HG03432 (cell line): Measurements from ENCODE around the gene ARFGEF2.
A peak's percentile ranks its signal among the peaks of the same experiment; 100 is the strongest.
"Not testable (repeated sequence)": the region's sequence is repeated elsewhere in the genome, so short reads cannot be mapped to it uniquely, and the experiment has no call there.

ENCODE experiments used
- ATAC-seq: cut with Tn5 transposase; IDR thresholded peaks from one replicate; pipeline ENCODE4 v1.9.1; 2021; ENCODE audit warnings: mild to moderate bottlenecking, moderate library complexity; ENCODE audit not compliant: unreplicated experiment

Gene ARFGEF2

DNA sequence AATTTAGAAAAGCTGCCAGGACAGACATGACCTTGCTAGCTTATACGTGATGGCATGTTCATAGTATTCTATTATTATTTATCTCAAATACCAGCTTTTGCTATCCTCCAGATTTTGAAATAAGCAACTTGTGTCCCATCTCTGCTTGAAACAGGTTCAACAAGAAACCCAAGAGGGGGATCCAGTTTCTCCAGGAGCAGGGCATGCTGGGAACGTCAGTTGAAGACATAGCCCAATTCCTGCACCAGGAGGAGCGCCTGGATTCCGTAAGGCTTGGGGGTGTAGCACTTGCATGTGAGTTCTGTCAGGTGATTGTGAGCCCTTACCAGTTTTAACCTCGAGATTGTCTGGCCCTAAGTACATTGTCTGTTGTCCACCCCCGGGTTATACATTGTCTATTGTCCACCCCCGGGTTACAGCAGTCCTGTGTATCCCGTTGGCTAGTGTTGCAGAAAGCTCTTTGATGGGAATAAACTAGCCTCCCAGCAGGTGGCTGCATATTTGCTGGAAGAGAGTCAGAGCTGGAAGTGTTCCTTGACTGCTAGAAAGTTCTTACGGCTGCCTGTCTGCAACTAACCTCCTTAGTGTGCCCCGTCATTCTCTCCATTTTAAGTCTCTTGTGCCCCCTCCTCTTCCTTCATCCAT is 63.2 kb downstream of the ARFGEF2 start:
- ATAC-seq, result no peak

DNA sequence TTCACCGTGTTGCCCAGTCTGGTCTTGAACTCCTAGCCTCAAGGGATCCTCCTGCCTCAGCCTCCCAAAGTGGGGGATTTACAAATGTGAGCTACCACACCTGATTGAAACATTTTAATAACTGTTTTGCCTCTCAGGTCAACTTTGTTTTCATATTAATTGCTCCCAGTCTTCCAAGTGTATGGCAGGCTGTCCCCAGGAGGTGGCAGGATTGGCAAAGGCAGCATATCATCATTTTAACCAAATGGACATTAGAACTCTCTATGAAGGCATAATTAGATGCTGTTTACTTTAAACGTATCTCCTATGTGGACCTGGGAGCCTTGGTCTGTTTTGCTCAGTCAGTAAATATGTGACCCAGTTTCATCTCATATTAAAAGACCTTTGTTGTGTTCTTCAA is 65.4 kb downstream of the ARFGEF2 start:
- ATAC-seq, result no peak

DNA sequence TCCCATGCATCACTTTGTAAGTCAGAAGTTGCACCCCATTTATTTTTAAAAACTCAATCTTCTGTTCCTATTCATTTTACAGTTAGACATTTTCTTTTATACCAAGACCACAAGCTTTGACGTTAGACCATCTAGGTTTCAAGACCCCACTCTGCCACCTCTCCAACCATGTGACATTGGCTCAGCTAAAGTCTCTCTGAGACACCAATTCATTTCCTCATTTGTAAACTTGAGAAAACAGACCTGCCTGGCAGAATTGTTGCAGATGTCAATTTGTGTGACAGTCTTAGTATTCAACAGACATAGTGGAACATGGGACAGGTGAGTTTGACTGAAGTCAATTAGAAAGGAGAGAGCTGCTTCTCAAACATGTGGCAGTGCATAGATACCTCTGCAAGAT is 69.0 kb downstream of the ARFGEF2 start:
- ATAC-seq, result no peak

DNA sequence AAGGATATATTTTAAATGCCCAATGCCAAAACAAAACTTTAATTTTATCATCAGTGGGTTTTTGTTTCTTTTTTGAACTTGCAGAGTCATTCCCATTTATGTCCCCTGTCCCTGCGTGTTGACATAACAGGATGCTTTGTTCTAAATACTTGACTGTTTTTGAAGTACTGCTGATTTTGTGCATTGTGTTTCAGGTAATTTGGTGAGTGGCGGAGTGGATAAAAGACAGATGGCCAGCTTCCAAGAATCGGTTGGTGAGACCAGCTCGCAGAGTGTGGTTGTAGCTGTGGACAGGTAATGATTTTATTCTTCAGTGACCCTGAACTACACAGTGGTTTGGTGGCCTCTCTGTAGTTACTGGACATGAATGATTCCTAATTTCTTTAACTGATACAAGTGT is 74.1 kb downstream of the ARFGEF2 start:
- ATAC-seq, result no peak

DNA sequence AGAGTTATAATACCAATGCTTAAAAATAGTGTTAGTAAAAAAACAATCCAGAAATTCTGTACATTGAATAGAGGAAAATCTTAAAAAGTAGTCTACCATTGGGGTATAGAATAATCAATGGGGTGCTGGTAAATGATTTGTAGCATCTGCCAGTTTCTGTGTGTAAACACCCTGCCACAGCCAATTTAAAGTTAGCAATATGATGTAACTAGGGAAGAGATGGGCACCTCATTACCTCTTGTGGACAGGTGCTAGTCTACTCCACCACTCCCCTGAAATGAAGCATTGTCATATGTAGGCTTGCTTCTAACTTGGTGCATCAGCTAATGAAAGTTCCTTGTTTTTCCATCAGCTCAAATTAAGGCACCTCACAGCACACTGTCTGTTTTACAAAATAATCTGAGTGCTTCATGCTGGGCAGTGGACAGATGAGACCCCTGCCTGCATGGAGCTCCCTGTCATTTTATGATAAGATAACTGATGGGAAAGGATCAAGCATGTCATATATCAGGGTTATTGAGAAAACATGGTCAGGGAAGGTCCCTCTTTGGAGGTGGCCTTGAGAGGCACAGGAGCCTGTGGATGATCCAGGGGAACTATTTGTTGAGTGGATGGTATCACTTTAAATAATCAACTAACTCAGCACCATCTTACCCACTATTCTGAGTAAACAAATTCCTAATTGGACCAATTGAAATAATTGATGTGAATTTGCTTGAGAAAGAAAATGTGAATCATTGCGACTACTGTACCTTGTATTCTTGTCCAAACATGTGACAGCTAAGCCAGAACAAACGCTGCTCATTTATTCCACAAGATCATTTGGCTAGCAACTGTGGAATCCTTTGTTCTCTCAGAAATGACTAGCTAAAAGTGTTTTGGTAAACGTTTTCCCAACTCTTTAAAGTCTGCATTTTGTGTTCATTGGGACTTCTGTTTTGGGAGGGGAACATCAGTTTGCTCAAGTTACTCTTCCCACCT is 78.7 kb downstream of the ARFGEF2 start:
- no peak for ATAC-seq

DNA sequence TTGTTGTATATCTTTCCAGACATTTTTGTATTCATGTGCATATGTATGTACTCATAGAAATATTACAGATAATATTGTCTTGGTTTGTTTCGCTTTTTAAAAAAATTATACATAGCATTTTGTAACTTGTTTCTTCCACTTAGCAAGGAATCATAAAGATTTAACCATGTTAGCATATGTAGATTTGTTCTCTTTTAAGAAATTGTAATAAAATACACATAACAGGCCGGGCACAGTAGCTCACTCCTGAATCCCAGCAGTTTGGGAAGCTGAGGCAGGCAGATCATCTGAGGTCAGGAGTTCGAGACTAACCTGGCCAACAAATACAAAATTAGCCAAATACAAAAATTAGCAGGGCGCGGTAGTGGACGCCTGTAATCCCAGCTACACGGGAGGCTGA is 80.2 kb downstream of the ARFGEF2 start:
- no peak for ATAC-seq

DNA sequence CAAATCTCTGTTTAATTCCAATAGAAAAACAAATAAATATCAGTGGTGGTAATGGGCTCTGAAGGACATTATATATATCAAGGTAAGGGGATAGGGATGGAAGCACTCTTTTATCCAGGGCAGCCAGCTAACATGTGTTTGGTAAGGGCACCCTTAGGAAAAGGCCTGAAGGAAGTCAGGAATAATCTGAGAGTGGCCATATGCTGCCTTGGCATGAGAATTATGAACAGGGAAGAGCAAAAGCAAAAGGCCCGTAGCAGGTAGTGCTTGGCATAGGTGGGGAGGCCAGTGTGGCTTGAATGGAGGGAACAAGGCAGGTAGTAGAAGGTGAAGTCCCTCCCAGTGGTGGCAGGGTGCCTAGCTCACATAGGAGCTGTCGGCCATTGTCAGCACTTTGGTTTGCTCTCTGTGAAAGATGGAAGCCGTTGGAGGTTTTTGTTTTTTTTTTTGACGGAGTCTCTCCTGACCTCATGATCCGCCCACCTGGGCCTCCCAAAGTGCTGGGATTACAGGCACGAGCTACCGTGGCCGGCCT is 85.0 kb downstream of the ARFGEF2 start:
- ATAC-seq, result no peak

DNA sequence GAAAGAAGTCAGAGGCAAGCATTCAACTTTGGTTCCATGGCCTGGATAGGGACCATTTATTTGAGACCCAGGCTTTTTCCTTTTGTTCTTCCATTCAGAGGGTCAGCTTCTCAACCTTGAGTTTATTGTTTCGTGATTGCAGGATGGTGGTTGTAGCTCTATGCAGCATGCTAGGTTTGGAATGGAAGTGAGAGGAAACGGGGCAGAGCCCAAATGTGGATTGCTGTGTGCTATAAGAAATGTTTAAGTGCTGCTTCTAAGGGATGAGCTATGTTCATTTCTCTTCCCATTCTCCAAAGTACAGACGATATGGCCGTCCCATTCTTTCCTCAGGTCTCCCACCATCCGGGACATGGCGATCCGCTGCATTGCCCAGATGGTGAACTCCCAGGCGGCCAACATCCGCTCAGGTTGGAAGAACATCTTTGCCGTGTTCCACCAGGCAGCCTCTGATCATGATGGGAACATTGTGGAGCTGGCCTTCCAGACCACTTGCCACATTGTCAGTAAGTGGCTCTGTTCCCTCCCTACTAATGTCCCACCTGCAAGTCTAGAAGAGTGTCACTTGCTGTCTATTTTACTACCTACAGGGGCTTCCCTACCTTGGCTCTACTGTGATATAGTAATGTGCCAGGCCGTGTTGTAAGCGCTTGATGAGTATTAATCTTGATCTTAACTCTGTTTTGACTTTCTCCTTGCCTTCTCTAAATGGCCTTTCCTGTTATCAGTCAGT is 88.6 kb downstream of the ARFGEF2 start:
- no peak for ATAC-seq

DNA sequence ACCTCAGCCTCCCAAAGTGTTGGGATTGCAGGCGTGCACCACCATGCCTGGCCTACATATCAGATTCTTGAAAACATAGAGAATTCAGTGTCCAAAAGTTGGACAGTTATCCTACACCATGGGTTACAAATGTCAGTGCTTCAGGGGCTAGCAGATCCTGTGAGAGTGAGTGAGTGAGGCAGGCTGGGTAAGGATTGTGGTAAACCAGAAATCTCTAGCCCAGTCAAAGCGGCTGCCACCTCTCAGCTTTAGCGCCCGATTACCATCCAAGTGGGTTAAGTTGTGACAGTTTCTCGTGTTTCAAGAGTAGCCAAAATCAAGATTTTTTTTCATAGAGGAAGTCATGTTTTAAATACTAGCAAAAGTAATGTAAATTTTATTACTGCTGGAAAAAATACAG is 102.7 kb downstream of the ARFGEF2 start:
- ATAC-seq, result no peak

DNA sequence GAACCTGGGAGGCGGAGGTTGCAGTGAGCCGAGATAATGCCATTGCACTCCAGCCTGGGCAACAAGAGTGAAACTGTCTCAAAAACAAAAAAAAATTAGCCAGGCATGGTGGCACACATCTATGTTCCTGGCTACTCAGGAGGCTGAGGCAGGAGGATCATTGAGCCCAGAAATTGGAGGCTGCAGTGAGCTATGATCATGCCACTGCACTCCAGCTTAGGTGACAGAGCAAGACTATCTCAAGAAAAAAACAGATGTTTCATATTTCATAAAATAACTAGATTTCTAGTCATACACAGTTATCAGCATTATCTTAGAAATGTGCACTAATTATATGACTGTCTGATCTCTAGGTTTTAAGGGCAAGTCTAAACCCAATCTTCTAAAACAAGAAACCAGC is 106.7 kb downstream of the ARFGEF2 start:
- ATAC-seq, result not testable (repeated sequence)

DNA sequence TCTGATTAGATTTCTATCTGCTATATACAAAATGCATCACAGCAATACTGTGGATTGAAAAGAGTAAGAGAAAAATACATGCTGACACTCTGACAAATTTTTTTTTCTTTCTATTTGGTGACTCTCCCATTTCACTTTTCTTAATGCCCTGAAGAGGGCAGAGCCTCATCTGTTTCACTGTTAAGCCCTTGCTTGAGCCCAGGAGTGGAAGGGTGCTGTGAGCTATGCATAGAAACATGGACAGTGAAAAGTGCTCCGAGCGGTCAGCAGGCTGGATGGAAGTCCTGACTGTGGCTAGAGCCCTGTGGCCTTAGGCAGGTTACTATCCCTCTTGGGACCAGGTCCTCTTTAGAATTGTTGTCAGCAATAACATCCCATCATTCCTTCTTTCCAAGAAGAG is 107.2 kb downstream of the ARFGEF2 start:
- no peak for ATAC-seq

DNA sequence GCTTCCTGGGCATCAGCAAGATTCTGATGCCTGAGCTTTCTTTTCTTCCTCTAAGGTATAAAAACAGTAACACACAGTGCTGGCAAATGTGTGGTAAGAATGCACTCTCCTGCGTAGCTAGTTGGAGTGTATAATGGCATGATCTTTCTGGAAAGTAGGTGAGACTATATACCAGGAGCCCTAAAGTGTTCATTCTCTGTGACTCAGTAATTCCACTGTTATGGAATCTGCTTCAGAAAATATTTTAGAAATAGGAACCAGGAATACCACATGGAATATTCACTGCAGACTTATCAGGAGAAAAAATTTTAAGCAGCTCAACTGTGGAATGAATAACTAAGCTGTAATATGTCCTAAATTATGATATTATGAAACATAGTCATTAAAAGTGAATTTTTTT is 107.7 kb downstream of the ARFGEF2 start:
- no peak for ATAC-seq

DNA sequence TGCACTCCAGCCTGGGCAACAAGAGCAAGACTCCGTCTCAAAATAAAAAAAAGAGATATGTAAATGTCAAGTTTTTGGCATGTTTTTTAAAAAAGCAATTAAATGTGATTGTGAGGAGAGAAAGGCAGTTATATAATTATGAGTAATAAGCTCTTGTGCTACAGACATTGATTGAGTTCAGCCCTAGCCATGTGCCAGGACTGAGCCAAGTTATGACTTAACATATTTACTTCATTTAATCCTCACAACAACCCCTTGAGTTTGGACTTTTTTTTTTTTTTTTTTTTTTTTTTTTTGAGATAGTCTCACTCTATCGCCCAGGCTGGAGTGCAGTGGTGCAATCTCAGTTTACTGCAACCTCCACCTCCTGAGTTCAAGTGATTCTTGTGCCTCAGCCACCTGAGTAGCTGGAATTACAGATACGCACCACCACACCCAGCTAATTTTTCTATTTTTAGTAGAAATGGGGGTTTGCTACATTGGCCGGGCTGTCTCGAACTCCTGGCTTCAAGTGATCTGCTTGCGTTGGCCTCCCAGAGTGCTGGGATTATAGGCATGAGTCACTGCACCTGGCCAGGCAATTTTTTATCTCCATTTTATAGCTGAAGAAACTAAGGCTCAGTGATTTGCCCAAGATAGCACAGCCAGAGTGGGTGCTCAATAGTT is 109.6 kb downstream of the ARFGEF2 start:
- no peak for ATAC-seq

DNA sequence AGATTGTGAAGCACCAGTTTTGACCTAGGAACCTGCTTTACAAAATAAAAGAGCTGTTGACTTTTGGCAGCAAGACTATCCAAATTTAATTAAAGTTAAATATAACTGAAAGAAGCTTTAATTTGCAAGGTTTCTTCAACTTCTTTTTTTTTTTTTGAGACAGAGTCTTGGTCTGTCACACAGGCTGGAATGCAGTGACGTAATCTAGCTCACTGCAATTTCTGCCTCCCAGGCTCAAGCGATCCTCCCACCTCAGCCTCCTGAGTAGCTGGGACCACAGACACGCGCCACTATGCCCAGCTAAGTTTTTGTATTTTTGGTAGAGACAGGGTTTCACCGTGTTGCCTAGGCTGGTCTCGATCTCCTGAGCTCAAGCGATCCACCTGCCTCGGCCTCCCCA is 110.9 kb downstream of the ARFGEF2 start:
- no peak for ATAC-seq

DNA sequence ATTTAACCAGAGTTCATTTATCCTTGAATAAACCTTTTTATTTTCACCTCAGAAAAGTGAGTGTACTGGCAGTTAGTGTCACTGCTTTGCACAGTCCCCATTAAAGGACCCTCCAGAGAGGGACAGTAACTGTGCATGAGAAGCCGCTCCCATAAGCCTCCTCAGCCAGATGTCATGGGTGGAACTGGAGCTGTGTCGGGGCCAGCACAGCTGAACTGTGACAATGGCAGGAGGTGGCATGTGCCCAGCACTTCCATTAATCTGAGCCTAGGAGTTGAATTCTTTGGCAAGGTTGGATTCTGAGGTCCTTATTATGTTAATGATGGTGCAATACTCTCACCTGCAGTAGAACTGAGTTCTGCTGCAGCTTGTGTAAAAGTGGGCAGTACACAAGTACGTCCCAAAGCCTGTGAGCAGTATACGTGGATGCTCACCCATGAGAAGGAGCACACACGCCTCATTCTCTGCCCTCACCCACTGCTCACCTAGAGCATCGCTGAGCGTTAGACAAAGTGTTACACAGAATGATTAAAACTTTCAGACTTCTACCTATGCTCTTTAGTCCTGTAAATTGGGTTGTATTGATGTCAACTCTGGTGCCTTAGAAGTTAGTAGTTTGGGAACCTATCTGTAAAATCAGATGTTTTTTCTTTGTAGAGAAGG is 112.7 kb downstream of the ARFGEF2 start:
- ATAC-seq, result no peak

DNA sequence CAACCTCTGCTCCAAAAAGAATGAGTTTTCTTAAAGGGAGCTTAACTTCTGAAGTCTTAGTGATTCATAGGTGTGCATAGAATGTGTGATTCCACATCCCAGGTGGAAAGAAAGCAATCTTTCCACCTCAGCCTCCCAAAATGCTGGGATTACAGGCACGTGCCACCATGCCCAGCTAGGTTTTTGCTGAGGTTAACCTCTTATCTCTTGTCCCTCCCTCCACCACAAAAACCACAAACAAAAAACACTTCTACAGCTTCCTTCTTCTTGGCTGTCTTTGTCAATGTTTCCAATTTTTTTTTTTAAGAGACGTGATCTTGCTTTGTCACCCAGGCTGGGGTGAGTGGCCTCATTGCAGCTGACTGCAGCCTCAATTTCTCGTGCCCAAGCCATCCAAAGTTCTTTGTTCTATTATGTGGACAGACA is 116.5 kb downstream of the ARFGEF2 start:
- ATAC-seq, result no peak

DNA sequence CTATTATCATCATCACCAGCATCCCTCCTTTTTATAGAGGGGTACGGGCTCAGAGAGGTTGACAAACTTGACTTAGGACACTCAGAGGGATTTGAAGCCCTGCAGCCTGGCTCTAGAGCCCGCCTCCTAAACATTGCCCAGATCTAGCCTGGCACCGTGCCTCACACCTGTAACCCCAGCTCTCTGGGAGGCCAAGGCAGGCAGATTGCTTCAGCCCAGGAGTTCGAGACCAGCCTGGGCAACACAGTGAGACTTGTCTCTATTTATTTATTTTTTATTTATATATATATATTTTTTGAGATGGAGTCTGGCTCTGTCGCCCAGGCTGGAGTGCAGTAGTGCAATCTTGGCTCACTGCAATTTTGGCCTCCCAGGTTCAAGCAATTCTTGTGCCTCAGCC is 118.3 kb downstream of the ARFGEF2 start:
- no peak for ATAC-seq

DNA sequence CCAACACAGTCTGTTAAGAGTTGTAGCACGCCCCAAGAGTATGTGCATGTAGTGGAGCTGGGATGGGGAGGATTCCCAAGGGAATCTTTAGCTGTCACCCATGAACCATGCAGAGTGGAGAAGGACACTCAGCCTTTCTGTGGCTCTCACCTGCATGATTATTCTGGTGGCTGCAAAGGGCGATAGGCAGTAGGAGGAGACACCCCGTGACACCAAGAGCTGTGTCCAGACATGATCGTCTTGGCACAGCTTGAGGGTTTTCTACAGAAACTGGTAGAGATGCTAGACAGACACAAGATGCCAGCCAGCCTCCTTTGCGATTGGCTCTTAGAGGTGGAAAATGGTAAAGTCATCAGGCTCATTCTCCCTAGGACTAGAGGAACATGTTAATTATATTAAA is 121.5 kb downstream of the ARFGEF2 start:
- ATAC-seq, result no peak

DNA sequence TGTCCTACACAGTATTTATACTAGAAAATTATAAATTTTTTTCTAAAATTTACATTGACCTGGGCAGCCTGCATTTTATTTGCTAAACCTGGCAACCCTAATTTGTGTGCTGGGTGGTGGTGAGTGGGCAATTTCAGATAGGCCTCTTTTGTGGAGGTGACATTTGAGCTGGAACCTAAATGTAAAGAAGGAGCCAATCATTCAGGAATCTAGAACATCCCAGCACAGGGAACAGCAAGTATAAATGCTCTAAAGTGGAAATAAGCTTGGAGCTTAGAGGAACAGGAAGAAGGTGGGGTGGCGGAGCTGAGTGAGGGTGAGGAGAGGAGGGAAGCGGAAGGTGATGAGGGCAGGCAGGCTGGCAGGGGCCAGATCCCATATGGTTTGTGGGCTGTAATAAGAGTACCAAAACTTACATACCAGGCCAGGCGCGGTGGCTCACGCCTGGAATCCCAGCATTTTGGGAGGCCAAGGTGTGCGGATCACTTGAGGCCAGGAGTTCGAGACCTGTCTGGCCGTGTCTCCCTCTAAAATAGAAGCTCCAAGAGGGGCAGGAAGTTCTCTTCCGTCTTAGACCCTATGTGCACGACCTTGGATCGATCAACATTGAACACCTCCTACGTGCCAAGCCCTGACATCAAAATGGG is 124.1 kb downstream of the ARFGEF2 start:
- peak; percentile 17 for ATAC-seq
